RWPE2 (cell line): ENCODE measurements around the gene RAB19.

Experiments used
- ATAC-seq: fragments of 200-7000 bp; cut with Tn5 transposase; 3 replicates; pipeline ENCODE4 v1.9.1; 2021; ENCODE audit warnings: low read depth
- DNase-seq: peaks from one replicate; pipeline ENCODE4 v3.0.0-alpha.2; 2020; ENCODE audit warnings: low spot score
- H3K27ac ChIP-seq: fragments of 450-650 bp; 2 replicates; pipeline ENCODE4 v1.5.1; 2017; ENCODE audit warnings: mild to moderate bottlenecking; ENCODE audit not compliant: poor library complexity, severe bottlenecking
- H3K27me3 ChIP-seq: fragments of 250-450 bp; sonication (Bioruptor Pico); 2 replicates; pipeline ENCODE4 v1.5.1; 2021; ENCODE audit warnings: mild to moderate bottlenecking, moderate library complexity; ENCODE audit not compliant: insufficient read depth, poor library complexity, severe bottlenecking
- H3K36me3 ChIP-seq: fragments of 250-450 bp; sonication (Bioruptor Pico); 2 replicates; pipeline ENCODE4 v1.5.1; 2020; ENCODE audit warnings: low read depth, mild to moderate bottlenecking, moderate library complexity
- H3K4me1 ChIP-seq: fragments of 250-450 bp; sonication (Bioruptor Pico); 2 replicates; pipeline ENCODE4 v1.5.1; 2021; ENCODE audit warnings: mild to moderate bottlenecking, moderate library complexity; ENCODE audit not compliant: insufficient read depth, poor library complexity, severe bottlenecking
- H3K4me3 ChIP-seq: fragments of 250-450 bp; sonication (Bioruptor Pico); 2 replicates; pipeline ENCODE4 v1.5.1; 2021; ENCODE audit warnings: mild to moderate bottlenecking, moderate library complexity; ENCODE audit not compliant: severe bottlenecking
- H3K9me3 ChIP-seq: fragments of 250-450 bp; sonication (Bioruptor Pico); 2 replicates; pipeline ENCODE4 v1.5.1; 2021; ENCODE audit warnings: mild to moderate bottlenecking, moderate library complexity; ENCODE audit not compliant: severe bottlenecking
- TF ChIP-seq, protein P1 (sequence below): fragments of 450-650 bp; IDR thresholded peaks from one replicate; pipeline ENCODE4 v1.5.1; 2017; ENCODE audit warnings: mild to moderate bottlenecking, moderate library complexity; ENCODE audit not compliant: poor library complexity, severe bottlenecking

Gene RAB19

DNA sequence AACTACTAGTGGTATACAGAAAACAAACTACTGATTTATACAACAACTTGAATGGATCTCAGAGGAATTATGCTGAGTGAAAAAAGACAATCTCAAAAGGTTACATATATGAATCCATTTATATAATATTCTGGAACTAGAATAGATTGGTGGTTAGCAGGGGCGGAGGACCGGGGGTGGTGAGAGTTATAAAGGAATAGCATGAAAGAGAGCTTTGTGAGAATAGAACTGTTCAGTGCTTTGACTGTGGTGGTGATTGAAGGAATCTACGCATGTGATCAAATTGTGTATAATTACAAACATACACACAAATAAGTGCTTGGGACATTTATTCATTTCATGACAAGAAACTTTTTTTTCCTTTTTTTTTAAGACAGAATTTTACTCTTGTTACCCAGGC lies 19.6 kb downstream of the RAB19 start:
- Histone ChIP-seq H3K4me1 (no peaks in the 10 kb centered on the region), H3K4me3 (no peak overlapping the region), H3K27ac (no peak overlapping the region), H3K9me3 (no peaks in the 10 kb centered on the region), H3K27me3 (no peaks in the 10 kb centered on the region), H3K36me3 (no peaks in the 10 kb centered on the region)
- no peak for DNase-seq
- TF ChIP-seq, protein P1, sequence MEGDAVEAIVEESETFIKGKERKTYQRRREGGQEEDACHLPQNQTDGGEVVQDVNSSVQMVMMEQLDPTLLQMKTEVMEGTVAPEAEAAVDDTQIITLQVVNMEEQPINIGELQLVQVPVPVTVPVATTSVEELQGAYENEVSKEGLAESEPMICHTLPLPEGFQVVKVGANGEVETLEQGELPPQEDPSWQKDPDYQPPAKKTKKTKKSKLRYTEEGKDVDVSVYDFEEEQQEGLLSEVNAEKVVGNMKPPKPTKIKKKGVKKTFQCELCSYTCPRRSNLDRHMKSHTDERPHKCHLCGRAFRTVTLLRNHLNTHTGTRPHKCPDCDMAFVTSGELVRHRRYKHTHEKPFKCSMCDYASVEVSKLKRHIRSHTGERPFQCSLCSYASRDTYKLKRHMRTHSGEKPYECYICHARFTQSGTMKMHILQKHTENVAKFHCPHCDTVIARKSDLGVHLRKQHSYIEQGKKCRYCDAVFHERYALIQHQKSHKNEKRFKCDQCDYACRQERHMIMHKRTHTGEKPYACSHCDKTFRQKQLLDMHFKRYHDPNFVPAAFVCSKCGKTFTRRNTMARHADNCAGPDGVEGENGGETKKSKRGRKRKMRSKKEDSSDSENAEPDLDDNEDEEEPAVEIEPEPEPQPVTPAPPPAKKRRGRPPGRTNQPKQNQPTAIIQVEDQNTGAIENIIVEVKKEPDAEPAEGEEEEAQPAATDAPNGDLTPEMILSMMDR, result no peak
- no peak for ATAC-seq

DNA sequence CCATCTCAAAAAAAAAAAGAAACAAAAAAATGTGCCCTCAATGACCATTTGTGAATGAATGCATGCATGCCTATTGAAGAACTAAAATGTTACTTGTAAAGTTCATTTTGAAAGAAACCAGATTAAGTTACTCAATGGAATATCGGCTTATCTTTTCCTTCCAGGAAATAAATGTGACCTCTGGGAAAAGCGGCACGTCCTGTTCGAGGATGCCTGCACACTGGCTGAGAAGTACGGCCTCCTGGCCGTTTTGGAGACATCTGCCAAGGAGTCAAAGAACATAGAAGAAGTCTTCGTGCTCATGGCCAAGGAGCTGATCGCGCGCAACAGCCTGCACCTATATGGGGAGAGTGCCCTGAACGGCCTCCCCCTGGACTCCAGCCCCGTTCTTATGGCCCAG lies 21.9 kb downstream of the RAB19 start:
- Histone ChIP-seq H3K4me1 (no peaks in the 10 kb centered on the region), H3K9me3 (no peaks in the 10 kb centered on the region), H3K27ac (no peak overlapping the region), H3K4me3 (no peak overlapping the region), H3K36me3 (no peaks in the 10 kb centered on the region), H3K27me3 (no peaks in the 10 kb centered on the region)
- no peak for DNase-seq
- no peak for ATAC-seq
- TF ChIP-seq, protein P1, result no peak

DNA sequence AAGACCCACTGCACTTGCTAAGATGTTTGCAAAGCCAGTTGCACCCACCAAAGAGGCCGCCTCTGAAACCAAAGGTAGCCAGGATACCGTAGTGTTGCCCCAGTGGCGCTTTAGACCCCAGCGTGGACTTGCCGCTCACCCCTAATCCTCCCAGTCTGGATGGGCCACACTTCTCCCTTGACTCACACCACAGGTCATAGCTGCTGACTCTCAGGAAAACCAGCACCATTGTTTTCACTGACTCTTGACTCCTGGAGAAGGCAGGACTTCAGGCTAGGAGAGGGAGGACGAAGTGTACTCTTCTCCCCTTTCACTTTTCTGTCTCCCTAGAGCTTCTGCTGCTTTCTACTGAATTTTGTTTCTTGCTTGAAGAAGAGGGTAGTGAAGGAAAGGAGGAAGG lies 22.3 kb downstream of the RAB19 start:
- DNase-seq, result no peak
- TF ChIP-seq, protein P1, result no peak

DNA sequence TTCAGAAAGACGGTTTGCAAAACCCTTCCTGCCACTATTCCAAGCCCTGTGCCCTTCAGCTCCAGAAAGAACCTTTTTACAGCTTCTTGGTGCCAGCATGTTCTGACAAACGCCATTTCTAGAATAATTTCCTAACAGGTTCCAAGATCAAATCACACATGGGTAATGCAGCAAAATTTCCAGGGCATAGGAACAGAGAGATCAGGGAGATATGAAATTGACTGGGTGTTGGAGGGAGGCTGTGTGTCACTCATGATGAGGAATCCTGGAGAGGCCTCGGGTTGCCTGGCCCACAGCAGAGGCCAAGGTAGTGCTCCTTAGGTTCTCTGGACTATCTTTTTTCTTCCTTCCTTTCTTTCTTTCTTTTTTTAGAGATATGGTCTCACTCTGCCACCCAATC lies 29.5 kb downstream of the RAB19 start:
- Histone ChIP-seq H3K27ac (no peak overlapping the region), H3K36me3 (no peaks in the 10 kb centered on the region), H3K27me3 (no peaks in the 10 kb centered on the region), H3K4me1 (no peaks in the 10 kb centered on the region), H3K9me3 (no peaks in the 10 kb centered on the region), H3K4me3 (no peak overlapping the region)
- DNase-seq (no peak), ATAC-seq (no peak)
- TF ChIP-seq, protein P1, result no peak

More for the DNA sequence above, 22.3 kb downstream of the RAB19 start:
- no peaks in the 10 kb centered on the region for H3K4me1 ChIP-seq
- no peaks in the 10 kb centered on the region for H3K36me3 ChIP-seq
- ATAC-seq, result no peak
- no peak overlapping the region for H3K4me3 ChIP-seq
- no peaks in the 10 kb centered on the region for H3K27me3 ChIP-seq
- H3K27ac ChIP-seq, result no peak overlapping the region
- no peaks in the 10 kb centered on the region for H3K9me3 ChIP-seq

DNA sequence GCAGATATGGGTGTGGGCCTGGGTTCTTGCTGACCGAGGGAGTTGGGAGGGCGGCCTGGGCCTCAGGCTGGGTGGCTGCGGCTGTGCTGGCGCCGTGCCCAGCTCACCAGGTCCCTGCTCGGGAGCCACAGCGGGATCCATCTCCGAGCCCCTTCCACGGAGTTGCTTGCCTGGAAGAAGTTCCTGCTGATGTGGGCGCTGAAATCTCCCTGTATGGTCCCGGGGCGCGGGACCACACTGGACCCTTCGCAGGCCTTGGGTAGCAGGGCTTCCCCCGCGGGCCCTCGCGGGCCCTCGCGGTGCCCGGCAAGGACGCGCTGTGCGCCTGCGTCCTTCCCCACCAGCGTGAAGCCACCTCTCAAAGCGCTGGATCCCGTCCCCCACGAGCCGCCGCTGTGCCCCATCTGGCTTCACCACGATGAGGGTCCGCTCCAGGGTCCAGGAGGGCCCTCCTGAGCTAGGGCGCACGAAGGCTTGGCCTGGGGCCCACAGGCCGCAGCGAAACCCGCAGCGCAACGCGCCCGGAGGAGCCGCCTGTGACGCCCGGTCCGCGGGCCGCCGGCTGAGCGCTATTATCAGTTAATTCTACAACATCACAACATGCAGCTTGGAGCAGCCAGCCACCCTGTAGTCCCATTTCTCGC lies 31.5 kb downstream of the RAB19 start:
- DNase-seq, result no peak
- no peak for ATAC-seq

More for the DNA sequence above, 31.5 kb downstream of the RAB19 start:
- Histone ChIP-seq H3K27me3 (no peaks in the 10 kb centered on the region), H3K4me1 (no peaks in the 10 kb centered on the region), H3K36me3 (no peaks in the 10 kb centered on the region), H3K4me3 (no peak overlapping the region), H3K9me3 (no peaks in the 10 kb centered on the region), H3K27ac (no peak overlapping the region)
- TF ChIP-seq, protein P1, result no peak
